ENCODE data around the gene GXYLT2. TPM values are rescaled to one million over a fixed set of nuclear protein-coding genes. Genes with fewer than 3 reads are reported as not detected.
A peak's percentile ranks its signal among the peaks of the same experiment; 100 is the strongest.

The GXYLT2 gene
- total RNA-seq, 4 donors from 2014 or later = 16.2 to 23.6 (median 19.6) TPM

DNA sequence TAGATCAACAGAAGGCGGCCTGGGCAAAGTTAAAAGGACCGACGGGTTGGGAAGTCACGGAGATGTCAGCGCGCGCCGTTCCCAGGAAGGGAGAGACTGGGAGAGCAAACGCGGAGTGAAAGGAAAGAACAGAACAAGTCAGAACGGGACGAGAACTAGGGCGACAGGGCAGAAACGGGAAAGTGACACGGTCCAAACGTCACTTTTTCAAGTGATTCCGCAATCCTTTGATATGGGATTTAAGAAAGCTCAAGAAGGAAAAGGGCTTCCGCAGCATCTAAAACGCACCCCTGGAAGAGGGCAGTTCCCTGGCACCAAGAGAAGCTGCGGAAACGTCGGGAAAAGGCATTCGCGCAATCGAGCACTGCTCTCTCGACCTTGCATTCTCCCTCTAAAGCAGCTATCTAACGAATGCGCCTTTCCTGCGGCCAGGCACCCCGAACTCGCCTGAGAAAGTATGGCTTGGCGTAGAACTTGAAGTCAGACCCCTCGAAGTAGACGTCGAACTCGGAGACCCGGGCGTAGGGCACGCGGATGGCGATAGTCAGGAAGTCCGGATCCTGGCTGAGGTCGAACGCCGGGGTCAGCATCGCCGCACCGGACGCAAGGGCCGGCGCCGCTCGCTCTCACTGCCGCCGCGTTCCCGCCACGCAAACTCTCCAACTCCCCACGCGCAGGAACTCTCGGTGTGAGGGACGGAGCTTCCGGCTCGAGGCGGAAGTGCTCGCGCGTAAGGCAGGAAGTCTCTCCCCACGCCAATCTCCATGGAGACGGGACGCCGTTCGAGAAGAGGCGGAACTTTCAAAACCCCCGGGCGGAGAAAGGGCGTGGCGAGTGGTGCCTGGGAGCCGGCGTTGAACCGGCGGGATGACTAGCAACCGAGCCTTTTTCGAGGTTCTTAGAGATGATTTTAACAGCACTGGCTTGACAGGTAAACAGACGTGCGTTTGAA, 39.8 kb upstream of the GXYLT2 start, which contains the start of gene SHQ1:
SHQ1 (minus strand) TSS at position 695 of the 952 bp plus-strand sequence; CDS start at position 590, 105 bp downstream.
- DNase-seq = peak; percentile 96 to 97
- Histone ChIP-seq H3K27ac (peak within 1 kb of the TSS in 2 of 3 donors; percentile 52 to 74), H3K9me3 (no peaks in the 10 kb centered on the region), H3K4me1 (peaks cover 13 to 20% of the 10 kb centered on the region in 2 donors), H3K27me3 (no peaks in the 10 kb centered on the region), H3K36me3 (no peaks in the 10 kb centered on the region), H3K4me3 (replicated peaks in 1 of 3) (peak within 1 kb of the TSS; percentile 13 to 82 (median 79))
- 0 to 1% methylated on average over 60 to 67 of the region's 86 CpGs for WGBS, 2 donors
- TF ChIP-seq POLR2A (IDR thresholded peaks at IDR 0.05) = peak in 1 of 2 donors; percentile 73
- no peak for TF ChIP-seq CTCF (IDR thresholded peaks at IDR 0.05)
- intact Hi-C loops (cut with DNase I) = no loop called here

DNA sequence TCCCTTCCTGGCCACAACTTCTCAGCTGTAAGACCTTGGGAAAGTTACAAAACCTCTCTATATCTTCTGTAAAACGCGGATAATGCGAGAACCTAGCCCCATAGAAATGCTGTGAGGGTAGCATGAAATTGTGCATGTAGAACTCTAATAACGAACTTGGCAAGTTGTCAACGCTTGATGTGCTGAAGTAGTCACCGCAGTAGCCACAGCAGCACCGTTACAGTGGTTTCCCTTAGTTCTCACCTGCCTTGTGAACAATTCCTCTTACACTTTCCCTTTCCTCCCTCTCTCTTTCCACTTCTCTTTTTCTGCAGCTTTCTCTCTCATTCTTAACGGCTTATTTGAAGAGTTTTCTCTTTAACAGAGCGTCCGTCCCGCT, 39.2 kb upstream of the GXYLT2 start:
- H3K27me3 ChIP-seq = no peaks in the 10 kb centered on the region
- no peak for TF ChIP-seq POLR2A (IDR thresholded peaks at IDR 0.05)
- TF ChIP-seq CTCF (IDR thresholded peaks at IDR 0.05) = no peak
- intact Hi-C loops (cut with DNase I) = no loop called here
- no peak for DNase-seq
- no peaks in the 10 kb centered on the region for H3K9me3 ChIP-seq
- 1 to 3% methylated on average over 11 of the region's 11 CpGs for WGBS, 2 donors
- peak overlapping the region; percentile 8 to 82 (median 79) for H3K4me3 ChIP-seq (replicated peaks in 1 of 3)
- H3K4me1 ChIP-seq = peaks cover 13 to 20% of the 10 kb centered on the region in 2 donors
- no peak overlapping the region for H3K27ac ChIP-seq
- no peaks in the 10 kb centered on the region for H3K36me3 ChIP-seq

DNA sequence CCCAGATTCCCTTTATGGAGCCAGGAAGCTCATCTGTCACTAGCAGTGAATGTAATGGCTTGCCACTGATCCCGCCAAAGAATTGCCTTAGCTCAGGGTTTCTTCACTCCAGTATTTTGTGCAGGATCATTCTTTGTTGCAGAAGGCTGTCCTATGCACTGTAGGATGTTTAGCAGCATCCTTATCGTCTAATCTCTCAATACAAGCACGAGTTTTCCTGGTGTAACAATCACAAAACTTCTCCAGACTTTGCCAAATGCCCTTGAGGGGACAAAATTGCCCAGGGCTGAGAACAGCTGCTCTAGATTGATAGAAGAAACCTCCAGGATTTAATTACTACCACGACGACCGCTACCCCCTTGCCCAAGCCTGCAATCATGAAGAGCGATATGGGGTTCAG, 32.8 kb upstream of the GXYLT2 start:
- 56 to 60% methylated on average over 7 of the region's 7 CpGs for WGBS, 2 donors
- DNase-seq = no peak
- TF ChIP-seq POLR2A (IDR thresholded peaks at IDR 0.05) = no peak
- no peak for TF ChIP-seq CTCF (IDR thresholded peaks at IDR 0.05)

GRCh38 chr3:72860053-72860452, 27.8 kb upstream of the GXYLT2 start:
- DNase-seq = no peak
- intact Hi-C loops (cut with DNase I) = no loop called here

More for the DNA sequence above, 32.8 kb upstream of the GXYLT2 start:
- H3K9me3 ChIP-seq = no peaks in the 10 kb centered on the region
- H3K27me3 ChIP-seq = no peaks in the 10 kb centered on the region
- H3K4me3 ChIP-seq (replicated peaks in 1 of 3) = no peak overlapping the region
- H3K27ac ChIP-seq = no peak overlapping the region
- H3K36me3 ChIP-seq = no peaks in the 10 kb centered on the region
- intact Hi-C loops (cut with DNase I) = loop anchor here (10.0 kb wide), 1 partner anchor 230 kb away; no protein-coding TSS in a partner anchor
- no peaks in the 10 kb centered on the region for H3K4me1 ChIP-seq

More at GRCh38 chr3:72860053-72860452, 27.8 kb upstream of the GXYLT2 start:
- Histone ChIP-seq H3K4me3 (replicated peaks in 1 of 3) (no peak overlapping the region), H3K27me3 (no peaks in the 10 kb centered on the region), H3K4me1 (no peaks in the 10 kb centered on the region), H3K9me3 (no peaks in the 10 kb centered on the region), H3K36me3 (no peaks in the 10 kb centered on the region), H3K27ac (no peak overlapping the region)
- 87 to 93% methylated on average over 5 of the region's 5 CpGs for WGBS, 2 donors
- TF ChIP-seq POLR2A (IDR thresholded peaks at IDR 0.05) = no peak
- no peak for TF ChIP-seq CTCF (IDR thresholded peaks at IDR 0.05)

Data from thyroid gland (tissue), 4 donors.